Nephron progenitor cell (in vitro differentiated cells): Measurements from ENCODE around the gene CECR2.

Experiments
- DNase-seq: peaks from one replicate; pipeline ENCODE4 v3.0.0; 2021
- H3K27ac Mint-ChIP-seq: 2 replicates; pipeline ENCODE4 v1.8.0; 2021; ENCODE audit warnings: mild to moderate bottlenecking, moderate library complexity, mixed read lengths
- H3K27me3 Mint-ChIP-seq: 2 replicates; pipeline ENCODE4 v1.8.0; 2021; ENCODE audit warnings: mild to moderate bottlenecking, low read depth, mixed read lengths; ENCODE audit not compliant: poor library complexity
- H3K36me3 Mint-ChIP-seq: 2 replicates; pipeline ENCODE4 v1.8.0; 2021; ENCODE audit warnings: low read depth, mixed read lengths
- H3K4me1 Mint-ChIP-seq: 2 replicates; pipeline ENCODE4 v1.8.0; 2021; ENCODE audit warnings: mixed read lengths
- H3K4me3 Mint-ChIP-seq: 2 replicates; pipeline ENCODE4 v1.8.0; 2021; ENCODE audit warnings: mild to moderate bottlenecking, moderate library complexity, mixed read lengths
- H3K9me3 Mint-ChIP-seq: 2 replicates; pipeline ENCODE4 v1.8.0; 2021; ENCODE audit warnings: mild to moderate bottlenecking, moderate library complexity, mixed read lengths
- CTCF ChIP-seq: fragments of 200-600 bp; sonication (generic); IDR thresholded peaks from 2 replicates; pipeline ENCODE4 v1.5.0; 2021; ENCODE audit warnings: antibody characterized with exemption

Gene CECR2

GRCh38 chr22:17578136-17578754 is 209.0 kb downstream of the CECR2 start:
- H3K9me3 Mint-ChIP-seq: no peaks in the 10 kb centered on the region
- peaks cover 5% of the 10 kb centered on the region for H3K27me3 Mint-ChIP-seq
- H3K4me1 Mint-ChIP-seq: peaks cover 6% of the 10 kb centered on the region
- TF ChIP-seq CTCF: no peak
- H3K4me3 Mint-ChIP-seq: no peak overlapping the region
- DNase-seq: no peak
- H3K36me3 Mint-ChIP-seq: no peaks in the 10 kb centered on the region
- H3K27ac Mint-ChIP-seq: no peak overlapping the region

GRCh38 chr22:17579535-17579981 is 210.3 kb downstream of the CECR2 start:
- Mint-ChIP-seq H3K4me1 (no peaks in the 10 kb centered on the region), H3K4me3 (no peak overlapping the region), H3K36me3 (no peaks in the 10 kb centered on the region), H3K9me3 (no peaks in the 10 kb centered on the region), H3K27ac (peak overlapping the region; percentile 46), H3K27me3 (peaks cover 5% of the 10 kb centered on the region)
- no peak for TF ChIP-seq CTCF
- no peak for DNase-seq

GRCh38 chr22:17580441-17581031 is 211.3 kb downstream of the CECR2 start:
- no peak for DNase-seq

GRCh38 chr22:17581056-17581455 is 211.8 kb downstream of the CECR2 start:
- TF ChIP-seq CTCF: no peak
- Mint-ChIP-seq H3K27ac (no peak overlapping the region), H3K4me1 (no peaks in the 10 kb centered on the region)

More at GRCh38 chr22:17580441-17581031, 211.3 kb downstream of the CECR2 start:
- Mint-ChIP-seq H3K9me3 (no peaks in the 10 kb centered on the region), H3K4me3 (no peak overlapping the region), H3K4me1 (no peaks in the 10 kb centered on the region), H3K27ac (no peak overlapping the region), H3K36me3 (no peaks in the 10 kb centered on the region), H3K27me3 (peaks cover 5% of the 10 kb centered on the region)
- no peak for TF ChIP-seq CTCF

GRCh38 chr22:17581631-17582030 is 212.4 kb downstream of the CECR2 start:
- DNase-seq: no peak
- Mint-ChIP-seq H3K9me3 (no peaks in the 10 kb centered on the region), H3K27me3 (peaks cover 5% of the 10 kb centered on the region), H3K4me3 (no peak overlapping the region), H3K27ac (no peak overlapping the region), H3K4me1 (no peaks in the 10 kb centered on the region), H3K36me3 (no peaks in the 10 kb centered on the region)
- no peak for TF ChIP-seq CTCF

More at GRCh38 chr22:17581056-17581455, 211.8 kb downstream of the CECR2 start:
- DNase-seq: no peak
- no peaks in the 10 kb centered on the region for H3K36me3 Mint-ChIP-seq
- peaks cover 5% of the 10 kb centered on the region for H3K27me3 Mint-ChIP-seq
- no peak overlapping the region for H3K4me3 Mint-ChIP-seq
- H3K9me3 Mint-ChIP-seq: no peaks in the 10 kb centered on the region

- Mint-ChIP-seq H3K4me3 (no peak overlapping the region), H3K27me3 (peaks cover 5% of the 10 kb centered on the region), H3K4me1 (peaks cover 5% of the 10 kb centered on the region), H3K36me3 (no peaks in the 10 kb centered on the region), H3K9me3 (no peaks in the 10 kb centered on the region), H3K27ac (no peak overlapping the region)
- DNase-seq: no peak
- TF ChIP-seq CTCF: no peak
Measured at GRCh38 chr22:17583151-17583550, 213.9 kb downstream of the CECR2 start.
